Measurements from ENCODE around the gene DCAF6.
"Not testable (repeated sequence)": the region's sequence is repeated elsewhere in the genome, so short reads cannot be mapped to it uniquely, and the experiment has no call there.

The DCAF6 gene

DNA sequence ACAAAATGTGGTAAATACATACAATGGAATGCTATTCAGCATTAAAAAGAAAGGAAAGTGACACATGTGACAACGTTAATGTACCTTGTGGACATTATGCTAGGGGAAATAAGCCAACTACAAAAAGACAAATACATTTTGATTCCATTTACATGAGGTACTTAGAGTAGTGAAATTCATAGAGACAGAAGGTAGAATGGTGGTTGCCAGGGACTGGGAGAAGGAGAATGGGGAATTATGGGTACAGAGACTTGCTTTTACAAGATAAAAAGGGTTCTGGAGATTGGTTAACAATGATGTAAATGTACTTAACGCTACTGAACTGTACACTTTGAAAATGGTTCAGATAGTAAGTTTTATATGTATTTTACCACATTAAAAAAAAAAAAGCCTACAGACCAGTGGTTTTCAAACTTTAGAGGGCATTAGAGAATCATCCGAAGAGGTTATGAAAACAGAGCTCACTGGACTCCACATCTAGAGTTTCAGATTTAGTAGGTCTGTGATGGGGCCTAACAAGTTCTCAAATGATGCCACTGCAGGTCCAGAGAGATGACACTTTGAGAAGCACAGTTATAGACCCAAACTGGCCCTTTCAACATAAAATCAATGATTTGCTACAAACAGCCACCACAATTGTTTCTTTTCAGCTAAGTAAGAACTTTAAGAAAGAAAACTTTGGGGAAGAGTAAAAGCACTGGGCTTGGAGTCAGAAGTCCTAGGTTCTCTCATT lies 13.0 kb upstream of the DCAF6 start:
- DNase-seq (ENCODE audit: low read depth), result no peak

DNA sequence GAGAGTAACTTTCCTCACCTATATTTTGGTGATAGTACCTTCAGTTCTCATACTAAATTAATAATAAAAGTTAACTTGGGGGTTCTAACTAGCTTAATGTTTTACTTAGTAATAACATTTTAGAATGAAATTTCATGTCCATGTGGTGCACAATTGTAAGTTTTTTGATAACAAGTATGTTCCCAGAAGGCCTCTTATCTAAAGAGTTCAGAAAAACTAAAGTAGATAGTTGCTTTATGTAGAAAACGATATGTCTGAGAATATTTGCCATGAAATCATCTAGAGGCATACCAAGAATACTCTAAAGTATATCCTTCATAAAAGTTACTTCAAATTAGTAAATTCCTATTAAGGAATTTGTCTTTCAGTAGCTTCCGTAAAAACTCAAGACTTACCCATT lies 12.4 kb upstream of the DCAF6 start:
- no peak for DNase-seq (ENCODE audit: low read depth)

DNA sequence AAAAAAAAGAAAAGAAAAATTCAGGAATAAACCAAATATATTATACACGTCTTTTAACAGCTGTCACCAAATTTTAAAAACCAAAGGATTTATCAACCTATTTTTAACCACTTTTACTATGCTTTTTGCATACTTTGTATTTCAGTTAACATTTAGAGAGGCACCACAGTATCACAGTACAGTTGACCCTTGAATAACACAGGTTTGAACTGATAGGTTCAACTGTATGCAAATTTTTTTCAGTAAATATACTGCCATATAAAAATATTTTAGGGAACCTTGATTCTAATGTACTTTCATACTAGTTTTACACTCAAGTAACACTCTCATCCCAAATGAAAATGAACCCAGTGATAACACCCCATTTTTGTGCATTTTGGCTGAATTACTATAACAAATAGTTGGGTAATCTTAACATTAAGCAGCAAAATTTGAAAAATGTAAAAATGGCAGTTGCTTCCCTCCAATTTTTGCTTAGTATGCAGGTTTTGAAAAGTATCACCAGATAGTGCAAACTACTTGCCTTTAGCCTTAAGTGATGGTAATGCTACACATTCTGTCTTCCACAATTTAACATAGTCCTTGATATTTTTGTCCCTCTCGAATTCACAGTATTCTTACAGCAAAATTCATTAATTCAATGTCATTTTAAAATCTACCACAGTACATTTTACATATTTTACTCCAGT lies 11.8 kb upstream of the DCAF6 start:
- DNase-seq (ENCODE audit: low read depth), result no peak

DNA sequence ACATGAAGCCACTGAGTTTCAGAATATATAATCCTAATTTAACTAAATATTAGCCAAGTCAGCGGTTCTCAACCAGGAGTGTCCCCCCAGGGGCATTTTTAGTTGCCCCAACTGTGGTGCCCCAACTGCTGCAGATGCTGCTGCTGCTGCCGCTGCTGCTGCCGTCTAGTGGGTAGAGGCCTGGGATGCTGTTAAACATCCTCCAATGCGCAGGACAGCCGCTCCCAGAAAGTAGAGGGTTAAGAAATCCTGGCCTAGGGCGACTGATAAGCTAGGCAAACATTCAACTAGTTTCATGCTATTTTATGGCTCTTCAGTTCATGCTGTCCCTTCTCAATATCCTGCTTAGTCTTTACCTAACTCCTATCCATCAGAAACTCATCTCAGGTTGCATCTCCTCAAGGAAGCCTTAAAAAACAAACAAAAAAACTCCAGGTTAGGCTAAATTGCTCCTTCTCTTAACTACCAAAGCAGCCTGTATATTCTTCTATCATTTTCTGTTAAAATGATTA lies 9.9 kb upstream of the DCAF6 start:
- DNase-seq (ENCODE audit: low read depth), result no peak

GRCh38 chr1:167927046-167927754 lies 9.3 kb upstream of the DCAF6 start:
- no peak for DNase-seq (ENCODE audit: low read depth)

- no peak for DNase-seq (ENCODE audit: low read depth)
Observed at GRCh38 chr1:167928457-167928852, 8.0 kb upstream of the DCAF6 start.

DNA sequence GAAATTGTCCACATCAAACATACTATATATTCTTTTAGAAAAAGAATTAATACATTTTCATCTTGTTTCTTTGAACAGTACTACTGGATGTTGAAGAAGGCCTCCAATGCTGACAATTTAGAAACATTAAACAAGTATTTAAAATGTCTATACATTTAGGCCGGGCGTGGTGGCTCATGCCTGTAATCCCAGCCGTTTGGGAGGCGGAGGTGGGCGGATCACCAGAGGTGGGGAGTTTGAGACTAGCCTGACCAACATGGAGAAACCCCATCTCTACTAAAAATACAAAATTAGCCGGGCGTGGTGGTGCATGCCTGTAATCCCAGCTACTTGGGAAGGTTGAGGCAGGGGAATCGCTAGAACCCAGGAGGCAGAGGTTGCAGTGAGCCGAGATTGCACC lies 7.6 kb upstream of the DCAF6 start:
- DNase-seq (ENCODE audit: low read depth), result not testable (repeated sequence)

DNA sequence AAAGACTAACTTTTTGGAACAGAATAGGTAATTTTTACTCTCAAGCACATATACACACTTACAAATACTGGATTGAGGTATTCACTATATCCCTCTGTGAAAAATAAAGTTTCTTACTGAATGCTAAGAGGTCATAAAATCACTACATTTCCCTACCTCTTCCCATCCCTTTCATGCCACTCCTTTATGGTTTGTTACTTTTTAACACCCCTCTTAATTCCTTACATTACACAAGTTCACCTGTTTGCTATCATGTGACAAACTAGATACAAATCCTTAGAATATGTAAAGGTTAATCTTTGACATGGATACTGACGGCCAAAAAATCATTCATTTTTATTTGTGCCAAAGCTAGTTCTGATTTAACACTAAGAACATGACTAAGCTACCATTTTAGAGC lies 6.8 kb upstream of the DCAF6 start:
- DNase-seq (ENCODE audit: low read depth), result no peak

DNA sequence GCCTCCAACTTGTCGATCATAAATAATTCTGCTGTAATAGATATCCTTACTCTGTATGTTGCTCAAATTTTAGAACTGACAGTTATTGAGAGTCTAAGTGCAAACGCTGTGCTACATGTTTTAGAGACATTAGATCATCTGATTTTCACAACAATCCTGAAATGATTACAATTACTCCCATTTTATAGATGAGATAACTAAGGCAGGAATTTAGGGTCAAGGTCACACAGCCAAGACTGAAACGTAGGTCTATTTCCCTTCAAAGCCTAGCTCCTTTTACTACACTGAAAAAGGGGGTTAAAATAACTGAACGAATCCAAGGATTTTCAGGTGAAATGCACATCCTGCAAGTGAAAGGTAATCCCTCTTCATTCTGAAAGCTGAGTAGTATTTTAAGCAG lies 2.7 kb upstream of the DCAF6 start:
- no peak for DNase-seq (ENCODE audit: low read depth)

- no peak for DNase-seq (ENCODE audit: low read depth)
Observed at GRCh38 chr1:167934426-167935215, 1.9 kb upstream of the DCAF6 start.

DNA sequence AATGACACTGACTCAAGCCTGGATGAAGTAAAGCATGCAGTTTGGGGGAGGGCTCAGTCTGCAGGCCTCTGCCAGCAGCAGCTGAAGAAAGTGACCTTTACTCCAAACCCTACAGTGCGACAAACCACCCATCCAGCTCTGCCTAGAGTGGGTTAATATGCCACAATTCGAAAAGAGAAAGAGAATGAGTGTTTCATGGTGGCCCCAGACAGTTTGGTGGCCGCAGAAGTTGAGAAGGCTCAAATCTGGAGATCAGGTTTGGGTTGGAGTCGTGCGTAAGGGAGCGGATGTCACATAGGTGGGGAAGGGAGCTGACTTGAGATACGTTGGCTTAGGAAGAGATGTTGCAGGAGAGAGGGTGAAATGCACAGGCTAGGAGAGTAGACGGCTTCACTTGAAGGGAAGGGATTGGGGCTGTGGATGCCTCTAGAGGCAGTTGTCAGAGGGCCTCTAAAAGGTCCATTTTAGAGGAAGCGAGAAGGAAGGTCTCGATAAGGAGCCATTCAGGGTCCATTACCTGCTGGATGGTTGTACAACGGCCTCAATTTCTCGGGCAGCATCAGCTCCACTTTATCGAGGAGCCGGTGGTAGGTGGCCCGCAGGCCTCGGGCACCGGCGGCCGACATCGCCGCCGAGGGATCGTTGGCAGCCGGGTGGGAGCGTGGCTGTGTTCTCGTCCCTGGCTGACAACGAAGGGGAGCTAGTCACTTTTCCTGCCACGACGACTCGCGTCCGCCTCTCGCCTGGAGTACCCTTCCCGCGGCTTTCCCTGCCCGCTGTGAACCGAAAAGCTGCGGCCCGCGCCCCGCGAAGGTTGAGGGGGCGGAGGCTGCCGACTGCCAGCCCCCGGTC lies 1.0 kb upstream of the DCAF6 start:
- peak; percentile 12 for DNase-seq (ENCODE audit: low read depth)

DNA sequence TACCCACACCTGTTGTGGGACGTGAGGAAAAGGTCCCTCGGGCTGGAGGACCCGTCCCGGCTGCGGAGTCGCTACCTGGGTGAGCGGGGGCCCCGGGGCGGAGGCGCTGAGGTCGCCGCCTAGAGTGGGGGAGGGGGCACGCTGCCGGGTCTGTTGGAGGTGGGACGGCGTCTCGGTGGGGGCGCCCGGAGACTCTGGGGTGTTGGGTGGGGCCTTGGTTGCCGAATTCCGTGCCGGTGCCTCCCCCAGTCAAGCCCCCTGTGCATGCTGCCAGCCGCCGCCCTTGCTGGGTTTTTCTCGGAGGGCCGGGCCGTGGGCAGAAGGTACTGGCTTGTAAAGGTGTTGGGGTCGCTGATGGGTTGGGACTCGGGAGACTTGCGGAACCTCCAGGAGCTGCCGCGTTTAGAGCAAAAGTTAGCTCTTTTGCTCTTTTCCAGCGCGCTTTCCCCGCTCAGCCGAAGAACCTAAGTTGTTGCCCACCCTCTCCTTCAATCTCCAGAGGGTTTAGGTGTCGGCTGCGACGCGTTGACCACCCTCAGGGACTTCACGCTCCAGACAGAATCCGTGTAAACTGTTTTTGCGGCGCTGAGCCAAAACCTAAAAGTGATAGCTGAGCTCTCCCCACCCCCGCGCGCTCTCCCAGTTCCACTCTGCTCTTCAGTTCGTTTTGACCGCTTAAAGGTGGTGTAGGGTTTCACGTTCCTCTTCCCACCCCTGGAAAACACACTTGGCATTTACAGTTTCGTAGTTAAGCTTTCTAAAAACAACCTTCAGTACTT lies 636 bp downstream of the DCAF6 start, which contains the start of gene MPC2:
TSS of gene MPC2 (minus strand) at position 143 of the 779 bp plus-strand sequence. CDS start 1,231 bp downstream, outside the sequence.
- peak; percentile 53 for DNase-seq (ENCODE audit: low read depth)

GRCh38 chr1:167937709-167938010 lies 1.2 kb downstream of the DCAF6 start:
- no peak for DNase-seq (ENCODE audit: low read depth)

DNA sequence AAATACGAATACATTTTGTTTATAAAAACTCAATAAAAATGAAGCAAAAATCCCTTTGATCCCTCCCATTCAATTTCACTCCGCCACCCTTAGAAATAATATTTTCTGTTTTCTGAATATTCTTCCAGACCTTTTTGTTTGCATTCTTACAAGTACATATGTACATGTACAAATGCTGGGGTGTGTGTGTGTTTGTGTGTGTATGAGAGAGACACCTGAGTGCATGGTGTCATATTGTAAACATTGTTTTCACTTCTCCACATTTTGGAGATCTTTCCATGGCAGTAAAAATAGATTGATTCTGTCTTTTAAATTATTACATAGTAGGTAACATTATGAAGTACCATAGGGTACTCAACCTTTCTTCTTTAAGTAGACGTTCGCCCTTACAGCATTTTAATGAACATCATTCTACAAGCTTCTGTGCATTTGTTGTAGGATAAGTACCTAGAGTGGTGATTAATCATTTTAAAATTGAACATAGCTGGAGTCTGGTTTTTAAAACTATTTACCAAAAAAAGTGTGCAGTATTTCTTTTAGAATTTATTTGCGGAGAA lies 1.7 kb downstream of the DCAF6 start:
- DNase-seq (ENCODE audit: low read depth), result no peak

DNA sequence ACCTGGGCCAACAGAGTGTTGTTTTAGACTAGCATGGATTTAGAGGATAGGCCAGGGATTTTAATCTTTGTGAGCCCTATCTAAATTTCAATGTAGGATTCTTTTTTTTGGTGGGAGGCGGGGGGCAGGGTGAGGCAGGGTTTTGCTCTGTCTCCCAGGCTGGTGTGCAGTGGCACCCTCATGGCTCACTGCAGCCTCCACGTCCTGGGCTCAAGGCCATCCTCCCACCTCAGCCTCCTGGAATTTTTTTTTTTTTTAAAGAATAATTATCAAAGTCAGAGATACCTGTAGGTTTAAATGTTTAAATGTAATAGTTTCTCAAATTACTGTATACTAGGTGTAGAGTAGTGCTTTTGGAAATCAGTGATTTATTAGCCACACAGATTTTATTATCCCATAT lies 3.8 kb downstream of the DCAF6 start:
- DNase-seq (ENCODE audit: low read depth), result no peak

- no peak for DNase-seq (ENCODE audit: low read depth)
Observed at GRCh38 chr1:167943541-167943940, 7.1 kb downstream of the DCAF6 start.

DNA sequence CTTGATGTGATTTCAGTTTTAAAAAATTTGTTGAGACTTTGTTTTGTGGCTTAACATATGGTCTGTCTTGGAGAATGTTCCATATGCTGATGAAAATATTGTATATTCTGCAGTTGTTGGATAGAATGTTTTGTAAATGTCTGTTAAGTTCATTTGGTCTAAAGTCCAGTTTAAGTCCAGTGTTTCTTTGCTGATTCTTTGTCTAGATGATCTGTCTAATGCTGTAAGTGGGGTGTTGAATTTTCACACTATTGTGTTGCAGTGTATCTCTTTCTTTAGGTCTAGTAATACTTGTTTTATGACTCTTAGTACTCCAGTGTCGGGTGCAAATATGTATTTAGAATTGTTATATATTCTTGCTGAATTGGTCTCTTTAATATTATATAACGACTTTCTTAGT lies 11.2 kb downstream of the DCAF6 start:
- DNase-seq (ENCODE audit: low read depth), result no peak

DNA sequence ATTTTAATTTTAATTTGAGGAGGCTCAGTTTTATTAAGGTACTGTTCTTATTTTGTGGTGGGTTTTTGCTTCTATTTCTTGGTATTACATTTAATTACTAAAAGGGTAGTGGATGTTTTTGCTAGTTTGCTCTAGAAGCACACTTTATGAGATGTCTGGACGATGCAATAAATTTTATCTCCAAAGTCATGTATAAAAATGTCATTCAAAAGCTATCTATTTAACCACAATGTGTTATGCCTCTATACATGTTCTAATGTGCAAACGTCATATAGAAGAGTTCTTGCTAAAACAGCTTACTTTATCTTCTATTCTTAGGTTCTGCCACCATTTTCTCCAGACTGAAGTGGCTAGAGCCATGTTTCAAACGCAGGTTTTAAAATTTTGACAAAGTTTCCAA lies 13.3 kb downstream of the DCAF6 start:
- DNase-seq (ENCODE audit: low read depth), result no peak

DNA sequence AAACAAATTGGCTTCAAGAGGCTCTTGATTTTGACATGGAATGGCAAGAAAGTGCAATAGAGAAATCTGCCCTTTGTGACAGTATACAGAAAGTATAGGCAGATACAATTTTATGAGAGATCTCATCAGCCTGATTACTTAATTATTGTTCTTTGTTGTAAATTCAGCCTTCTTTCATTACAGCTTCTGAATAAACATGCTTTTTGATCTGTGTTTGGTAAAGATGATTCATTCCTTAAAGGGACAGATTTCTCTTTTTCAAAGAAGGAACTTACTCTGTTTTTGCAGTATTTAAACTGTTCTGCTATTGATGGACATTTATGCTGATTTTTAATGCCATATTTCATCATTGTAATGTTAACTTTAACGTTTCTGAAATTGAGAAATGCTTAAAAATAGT lies 14.1 kb downstream of the DCAF6 start:
- no peak for DNase-seq (ENCODE audit: low read depth)

- no peak for DNase-seq (ENCODE audit: low read depth)
Observed at GRCh38 chr1:167955915-167956314, 19.4 kb downstream of the DCAF6 start.

Measured in activated gamma-delta T cell treated with anti-CD3 and anti-CD28 coated beads, Interleukin-2, amount 50 U/mL, for 16 hours (primary cell).